Heart right ventricle (tissue), 16 donors: ENCODE results near the gene HHIPL2. TPM values are rescaled to one million over a fixed set of nuclear protein-coding genes. Genes with fewer than 3 reads are reported as not detected.

Source experiments
- ATAC-seq, 8 donors: fragments of 200-7000 bp; cut with Tn5 transposase; one replicate each; pipeline ENCODE4 v1.9.1; 2020; ENCODE audit warnings: mild to moderate bottlenecking in 8 of 8, moderate library complexity in 8 of 8, moderate number of reproducible peaks in 1 of 8
- DNase-seq, 2 donors: peaks; one replicate each; pipeline ENCODE4 v3.0.0-alpha.2; 2020
- H3K27ac ChIP-seq, 10 donors: fragments of 200-600 bp; sonication (generic) in 2 of 10; one replicate each; pipeline versions ENCODE4 v1.5.0 to v1.8.0; 2020 to 2022; ENCODE audit warnings: mild to moderate bottlenecking in 3 of 10
- H3K27me3 ChIP-seq, 7 donors: fragments of 200-600 bp; one replicate each; pipeline ENCODE4 v1.8.0; 2021 to 2022; ENCODE audit warnings: mild to moderate bottlenecking in 2 of 7
- H3K36me3 ChIP-seq, 9 donors: fragments of 200-600 bp; sonication (generic) in 1 of 9; one replicate each; pipeline versions ENCODE4 v1.5.0 to v1.8.0; 2020 to 2022; ENCODE audit warnings: mild to moderate bottlenecking in 2 of 9
- H3K4me1 ChIP-seq, 9 donors: fragments of 200-600 bp; sonication (generic) in 1 of 9; one replicate each; pipeline versions ENCODE4 v1.5.0 to v1.8.0; 2020 to 2022; ENCODE audit warnings: mild to moderate bottlenecking in 4 of 9
- H3K4me3 ChIP-seq, 10 donors: fragments of 200-600 bp; sonication (generic) in 2 of 10; one replicate each; pipeline versions ENCODE4 v1.5.0 to v1.8.0; 2020 to 2022; ENCODE audit warnings: mild to moderate bottlenecking in 7 of 10, moderate library complexity in 2 of 10
- H3K9me3 ChIP-seq, 11 donors: fragments of 200-600 bp in 10 of 11; sonication (generic) in 2 of 11; one replicate each; pipeline versions ENCODE4 v1.5.0 to v1.8.0; 2013 to 2022; ENCODE audit warnings: mild to moderate bottlenecking in 2 of 11, control low read depth in 1 of 11, moderate library complexity in 1 of 11
- CTCF ChIP-seq, 9 donors: fragments of 200-600 bp; sonication (generic) in 2 of 9; IDR thresholded peaks; one replicate each; pipeline versions ENCODE4 v1.5.0 to v1.8.0; 2021 to 2022; ENCODE audit warnings: antibody characterized with exemption in 9 of 9, mild to moderate bottlenecking in 5 of 9, moderate library complexity in 1 of 9
- WGBS, 2 donors: extraction: QIAGEN DNeasy Blood & Tissue Kit; methylation state at CpG; one replicate each; pipeline ENCODE4 v1.1.7; 2013; ENCODE audit warnings: inconsistent platforms in 1 of 2; 5-methylcytosine and 5-hydroxymethylcytosine counted together
- intact Hi-C, 10 donors: fragments of 100-400 bp; cut with DNase I; formaldehyde crosslinking; loops; one replicate each; pipeline versions ENCODE4 v1.11.1 to v1.14.2; 2022
- polyA plus RNA-seq, 2 donors: library from polyadenylated mRNA; stranded (reverse); fragments of 200-250 nt; gene quantifications; one replicate each; pipeline ENCODE4 v1.2.3, GENCODE V29; 2013
- total RNA-seq, 10 donors: library from RNA; stranded (reverse); fragmentation: NEBNext Ultra II Directional in 3 of 10; extraction: Animal tissue kit (Norgen Biotek cat#: 25700) in 3 of 10; gene quantifications; one replicate each; pipeline versions ENCODE4 v1.2.1 to v1.2.4, GENCODE V29; 2021 to 2023
- donor health status: Arrhythmogenic right ventricular cardiomyopathy.
- donor health status: ischemic (EF 13 %, LVEDD 7.1; RV severe dilation, severe dysfunction).
- donor health status: healthy with polysubstance abuse.
- donor health status: DM: no; HTN: yes; CAD: no.
- donor health status: DM: no; HTN: no; CAD: no.
- donor health status: ischemic (EF 25% LVEDD 6.9; RV normal size, moderate dysfunction).
- donor health status: ischemic (EF 25% LVEDD 5.7; RV mildly dilated, moderate dysfunction).
- donor health status: healthy.
- donor health status: DM: yes; HTN: yes; CAD: no.
- donor health status: Ischemic cardiomyopathy.
- donor health status: ischemic (EF 35%, LVEDD 5.7; RV mildly dilated, moderate dysfunction).
- donor health status: nonischemic (EF 11% LVEDD 7.7; RV severe dilation, severe dysfunction).
- donor health status: DM: yes; HTN: yes; CAD: no.
- donor health status: PGD.
- donor health status: ischemic (EF 29% LVEDD 5.4; RV normal size, mild dysfunction).
- donor health status: nonischemic (EF 23%, LVEDD 6.1; RV moderate dilation, normal function).

The HHIPL2 gene
- total and polyA plus RNA-seq, 12 donors, result 0.03 to 0.13 TPM; not detected in 10

DNA sequence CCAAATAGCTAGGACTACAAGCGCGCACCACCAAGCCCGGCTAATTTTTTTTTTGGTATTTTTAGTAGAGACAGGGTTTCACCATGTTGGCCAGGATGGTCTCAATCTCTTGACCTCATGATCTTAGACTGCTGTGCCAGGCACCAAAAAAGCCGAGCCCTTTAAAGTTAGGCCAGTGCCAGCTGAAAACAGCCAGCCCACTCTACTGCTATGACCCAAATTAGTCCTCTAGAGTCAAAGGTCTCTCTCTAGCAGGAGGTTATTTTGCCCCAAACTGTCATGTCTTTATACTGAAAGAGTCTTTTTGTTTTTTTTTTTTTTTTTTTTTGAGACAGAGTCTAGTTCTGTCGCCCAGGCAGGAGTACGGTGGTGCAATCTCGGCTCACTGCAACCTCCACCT lies 9.7 kb upstream of the HHIPL2 start:
- H3K36me3 ChIP-seq, result peaks cover 0 to 81% (median 33%) of the 10 kb centered on the region in 9 donors
- intact Hi-C loops, result no loop called here

GRCh38 chr1:222557148-222557547 lies 9.2 kb upstream of the HHIPL2 start:
- DNase-seq, result no peak
- no peak overlapping the region for H3K4me3 ChIP-seq
- no peak for TF ChIP-seq CTCF (IDR thresholded peaks at IDR 0.05)
- intact Hi-C loops, result no loop called here
- H3K36me3 ChIP-seq, result peaks cover 0 to 77% (median 33%) of the 10 kb centered on the region in 9 donors
- no peaks in the 10 kb centered on the region for H3K27me3 ChIP-seq
- no peak for ATAC-seq
- H3K9me3 ChIP-seq, result no peaks in the 10 kb centered on the region
- WGBS, 2 donors, result 72 to 83% methylated on average over 6 of the region's 6 CpGs
- no peaks in the 10 kb centered on the region for H3K4me1 ChIP-seq
- H3K27ac ChIP-seq, result no peak overlapping the region

More for the DNA sequence above, 9.7 kb upstream of the HHIPL2 start:
- Histone ChIP-seq H3K4me3 (no peak overlapping the region), H3K27ac (no peak overlapping the region), H3K27me3 (no peaks in the 10 kb centered on the region), H3K9me3 (no peaks in the 10 kb centered on the region), H3K4me1 (no peaks in the 10 kb centered on the region)
- TF ChIP-seq CTCF (IDR thresholded peaks at IDR 0.05), result no peak
- no peak for ATAC-seq
- WGBS, 2 donors, result 96 to 98% methylated on average over 6 to 7 of the region's 7 CpGs
- DNase-seq, result no peak

DNA sequence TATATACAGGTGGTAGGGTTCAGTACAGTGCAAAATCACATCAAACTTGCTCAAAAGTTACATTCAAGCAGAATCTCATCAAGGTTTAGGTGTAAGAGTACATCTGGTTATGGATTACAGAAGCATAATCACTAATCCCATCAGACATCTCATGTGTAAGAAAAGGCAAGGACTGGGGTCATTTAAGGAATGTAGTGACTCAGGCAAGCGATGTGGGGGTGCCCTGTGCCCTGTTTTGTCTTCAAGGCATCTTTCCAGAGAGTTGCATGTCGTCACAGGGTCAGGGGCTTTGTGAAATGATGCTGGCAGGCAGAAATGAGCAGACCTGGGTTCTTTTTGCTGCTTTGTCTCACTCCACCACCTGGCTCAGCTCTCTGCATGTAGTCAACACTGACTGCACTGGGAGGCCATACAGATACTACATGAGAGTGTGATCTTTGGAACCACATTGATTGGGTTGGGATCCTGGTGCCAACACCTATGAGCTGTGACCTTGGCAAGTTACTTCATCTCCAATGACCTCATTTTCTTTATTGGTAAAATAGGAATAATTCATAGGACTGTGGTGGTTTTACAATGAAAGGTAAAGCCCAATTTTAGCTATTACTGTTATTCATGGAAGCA lies 8.2 kb upstream of the HHIPL2 start:
- peaks cover 0 to 67% (median 33%) of the 10 kb centered on the region in 9 donors for H3K36me3 ChIP-seq
- DNase-seq, result no peak
- no peaks in the 10 kb centered on the region for H3K27me3 ChIP-seq
- intact Hi-C loops, result no loop called here
- H3K27ac ChIP-seq, result no peak overlapping the region
- H3K4me3 ChIP-seq, result no peak overlapping the region
- no peak for TF ChIP-seq CTCF (IDR thresholded peaks at IDR 0.05)
- H3K9me3 ChIP-seq, result no peaks in the 10 kb centered on the region
- H3K4me1 ChIP-seq, result no peaks in the 10 kb centered on the region
- 93 to 97% methylated on average over 2 of the region's 2 CpGs for WGBS, 2 donors
- no peak for ATAC-seq

- WGBS, 2 donors, result 96% methylated on average over 5 of the region's 5 CpGs
- DNase-seq (no peak), ATAC-seq (no peak)
- H3K27me3 ChIP-seq, result no peaks in the 10 kb centered on the region
- H3K9me3 ChIP-seq, result no peaks in the 10 kb centered on the region
- H3K36me3 ChIP-seq, result peaks cover 0 to 48% (median 25%) of the 10 kb centered on the region in 9 donors
- TF ChIP-seq CTCF (IDR thresholded peaks at IDR 0.05), result no peak
- no peaks in the 10 kb centered on the region for H3K4me1 ChIP-seq
- no peak overlapping the region for H3K4me3 ChIP-seq
- H3K27ac ChIP-seq, result no peak overlapping the region
- intact Hi-C loops, result no loop called here
Measured at GRCh38 chr1:222554177-222554576, 6.3 kb upstream of the HHIPL2 start.
